Body of pancreas (tissue), 4 donors: ENCODE data around the gene HERC4.

ENCODE experiments used
- CTCF ChIP-seq, 7 experiments: fragments of 450-650 bp in 4 of 7; fragments of 200-600 bp in 3 of 7; sonication (generic) in 3 of 7; IDR thresholded peaks; one replicate each; pipeline ENCODE4 v1.5.1; 2016 to 2019; ENCODE audit warnings: antibody characterized with exemption in 7 of 7
- POLR2A ChIP-seq, 3 donors: fragments of 450-650 bp; IDR thresholded peaks; one replicate each; pipeline ENCODE4 v1.6.1; 2016; ENCODE audit warnings: antibody characterized with exemption in 3 of 3, mild to moderate bottlenecking in 2 of 3

GRCh38 chr10:67936416-67936815 lies 138.7 kb downstream of the HERC4 start:
- TF ChIP-seq CTCF (IDR thresholded peaks at IDR 0.05) (no peak), POLR2A (IDR thresholded peaks at IDR 0.05) (no peak)
